ENCODE measurements around the gene HIC1.

HIC1 gene

DNA sequence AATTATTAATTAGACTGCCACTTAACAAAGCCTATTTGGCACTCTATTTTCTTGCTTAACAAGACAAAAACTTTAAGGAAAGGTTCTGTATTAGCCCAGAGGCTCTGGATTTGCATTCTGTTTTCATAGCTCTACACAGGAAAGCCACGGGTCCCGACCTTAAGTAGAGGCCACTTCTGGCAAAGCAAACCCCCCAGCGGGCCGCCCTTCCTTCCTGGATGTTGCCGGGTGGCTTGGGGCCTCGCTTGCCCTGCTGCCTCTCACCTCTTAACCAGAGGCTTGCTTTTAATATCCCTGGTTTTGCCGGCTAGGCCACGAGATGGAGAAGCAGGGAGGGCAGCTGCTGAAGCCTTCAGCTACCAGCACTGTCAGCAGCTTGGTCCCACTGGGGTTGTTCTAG, 34.2 kb upstream of the HIC1 start:
- TF ChIP-seq GATA3 (IDR thresholded peaks at IDR 0.05; ENCODE audit: low read depth, low read length), result no peak
- TF ChIP-seq GATA2 (IDR thresholded peaks at IDR 0.05; ENCODE audit: low read depth, low read length), result no peak

DNA sequence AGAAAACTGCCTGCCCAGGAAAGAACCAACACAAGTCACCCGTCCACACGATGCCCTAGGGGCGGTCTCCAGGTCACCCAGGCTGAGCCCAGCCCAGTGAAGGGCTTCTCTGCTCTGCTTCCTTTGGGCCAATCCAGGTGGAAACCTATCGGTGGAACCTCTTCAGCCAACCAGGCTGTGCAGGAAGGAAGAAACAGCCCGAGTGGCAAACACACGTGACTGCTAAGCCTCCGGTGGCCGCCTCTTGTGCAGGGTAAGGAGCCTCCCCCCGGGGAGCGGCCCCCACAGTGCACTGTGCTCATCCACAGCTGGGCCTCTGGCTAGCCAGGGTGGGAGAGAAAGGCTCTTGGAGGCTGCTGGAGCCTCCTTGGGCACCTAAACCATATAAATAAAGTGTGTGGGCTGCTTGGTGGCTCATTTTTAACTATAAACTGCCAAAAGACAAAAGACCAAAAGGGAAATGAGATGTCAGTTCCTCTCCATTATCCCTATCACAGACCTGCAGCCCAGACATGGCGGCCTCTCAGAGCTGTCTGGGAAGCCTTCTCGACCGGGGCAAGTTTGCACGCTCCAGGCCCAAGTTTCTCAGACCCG, 32.2 kb upstream of the HIC1 start:
- TF ChIP-seq GATA2 (IDR thresholded peaks at IDR 0.05; ENCODE audit: low read depth, low read length) (no peak), GATA3 (IDR thresholded peaks at IDR 0.05; ENCODE audit: low read depth, low read length) (no peak)

- TF ChIP-seq GATA2 (IDR thresholded peaks at IDR 0.05; ENCODE audit: low read depth, low read length) (no peak), GATA3 (IDR thresholded peaks at IDR 0.05; ENCODE audit: low read depth, low read length) (no peak)
Measured at GRCh38 chr17:2023256-2023655, 31.6 kb upstream of the HIC1 start.

- TF ChIP-seq GATA3 (IDR thresholded peaks at IDR 0.05; ENCODE audit: low read depth, low read length) (no peak), GATA2 (IDR thresholded peaks at IDR 0.05; ENCODE audit: low read depth, low read length) (no peak)
Measured at GRCh38 chr17:2023692-2024571, 31.0 kb upstream of the HIC1 start.

- TF ChIP-seq GATA3 (IDR thresholded peaks at IDR 0.05; ENCODE audit: low read depth, low read length) (no peak), GATA2 (IDR thresholded peaks at IDR 0.05; ENCODE audit: low read depth, low read length) (no peak)
Measured at GRCh38 chr17:2024572-2025219, 30.2 kb upstream of the HIC1 start.

- TF ChIP-seq GATA3 (IDR thresholded peaks at IDR 0.05; ENCODE audit: low read depth, low read length) (no peak), GATA2 (IDR thresholded peaks at IDR 0.05; ENCODE audit: low read depth, low read length) (no peak)
Measured at GRCh38 chr17:2025220-2025621, 29.7 kb upstream of the HIC1 start, which contains the start of gene RTN4RL1. Gene RTN4RL1 (minus strand): TSS chr17:2025334. CDS start chr17:2024865, 469 bp downstream.

DNA sequence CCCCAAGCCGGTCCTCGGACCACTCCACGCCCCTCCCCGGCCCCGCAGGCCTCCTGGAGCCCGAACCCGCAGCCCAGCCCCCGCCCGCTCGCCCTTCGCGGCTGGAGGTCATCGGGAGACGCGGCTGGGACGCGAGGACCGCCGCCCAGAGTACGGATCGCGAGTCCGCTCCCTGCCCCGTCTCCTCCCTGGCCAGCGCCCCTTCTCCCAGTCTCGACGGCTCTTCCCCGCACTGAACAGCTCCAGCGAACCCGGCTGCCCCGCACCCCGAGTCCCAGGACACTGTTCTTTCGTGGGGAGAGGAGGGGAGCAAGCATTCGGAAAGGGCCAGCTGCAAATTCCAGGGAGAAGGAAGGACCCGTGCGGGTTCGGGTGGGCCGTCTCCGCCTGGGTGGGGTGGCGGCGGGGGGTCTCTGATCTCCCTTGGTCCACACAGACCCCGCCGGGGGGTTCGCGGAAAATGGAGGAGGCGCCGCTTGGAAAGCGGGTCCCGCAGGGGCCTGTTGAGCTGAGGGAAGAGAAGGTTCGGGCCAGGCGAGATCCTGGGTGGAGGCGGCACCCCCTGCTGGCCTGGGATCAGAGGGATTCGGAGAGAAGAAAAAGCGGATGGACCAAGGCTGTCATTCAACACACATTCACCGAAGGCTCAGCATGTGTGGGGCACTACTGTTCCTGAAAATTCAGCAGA, 29.1 kb upstream of the HIC1 start:
- TF ChIP-seq GATA3 (IDR thresholded peaks at IDR 0.05; ENCODE audit: low read depth, low read length) (no peak), GATA2 (IDR thresholded peaks at IDR 0.05; ENCODE audit: low read depth, low read length) (no peak)

DNA sequence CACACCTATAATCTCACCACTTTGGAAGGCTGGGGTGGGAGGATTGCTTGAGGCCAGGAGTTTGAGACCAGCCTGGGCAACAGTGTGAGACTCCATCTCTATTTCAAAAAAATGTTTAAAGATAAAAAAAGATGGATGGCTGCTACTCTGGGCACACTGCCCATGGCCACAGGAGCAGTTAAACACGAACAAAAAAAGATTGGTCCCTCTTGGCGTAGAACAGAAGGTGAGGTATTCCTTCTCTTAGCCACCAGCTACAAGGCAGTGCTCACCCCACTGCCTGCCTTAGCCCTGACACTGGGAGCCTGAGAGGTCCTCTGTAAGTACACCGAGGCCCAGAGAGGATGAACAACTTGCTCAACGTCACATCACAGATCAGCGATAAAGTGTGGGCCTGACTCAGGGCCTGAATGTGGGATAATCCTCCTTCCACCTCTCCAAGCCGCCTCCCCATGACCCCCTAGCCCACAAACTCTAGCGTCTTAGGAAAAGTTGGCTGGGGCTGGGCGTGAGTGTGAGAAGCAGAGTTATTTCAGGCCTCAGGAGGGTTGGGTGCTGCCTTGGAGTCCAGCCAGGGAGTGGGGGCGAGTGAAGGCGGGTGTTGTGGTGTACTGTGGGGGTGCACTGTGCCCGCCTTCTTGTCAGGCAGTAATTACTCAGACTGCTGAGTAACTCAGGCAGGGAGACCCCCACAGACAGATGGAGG, 27.2 kb upstream of the HIC1 start:
- TF ChIP-seq GATA2 (IDR thresholded peaks at IDR 0.05; ENCODE audit: low read depth, low read length), result no peak
- TF ChIP-seq GATA3 (IDR thresholded peaks at IDR 0.05; ENCODE audit: low read depth, low read length), result no peak

DNA sequence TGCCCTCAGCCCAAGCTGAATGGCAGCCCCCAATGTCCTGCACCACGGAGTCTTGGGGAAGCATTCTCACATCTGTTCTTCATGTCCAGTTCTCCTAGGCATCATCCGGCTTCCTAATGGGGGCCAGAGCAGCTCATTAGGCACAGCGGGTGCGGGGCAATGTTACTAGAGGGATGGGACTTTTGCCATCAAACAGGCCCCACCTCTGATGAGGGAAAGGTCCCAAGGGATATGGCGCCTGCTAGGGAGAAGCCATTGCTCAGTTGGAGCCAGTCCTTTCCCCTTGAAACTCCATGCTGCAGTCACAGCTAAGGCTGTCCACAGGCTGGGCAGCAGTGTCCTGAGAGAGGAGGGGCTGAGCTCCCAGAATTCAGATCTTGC, 26.7 kb upstream of the HIC1 start:
- TF ChIP-seq GATA2 (IDR thresholded peaks at IDR 0.05; ENCODE audit: low read depth, low read length) (no peak), GATA3 (IDR thresholded peaks at IDR 0.05; ENCODE audit: low read depth, low read length) (no peak)

DNA sequence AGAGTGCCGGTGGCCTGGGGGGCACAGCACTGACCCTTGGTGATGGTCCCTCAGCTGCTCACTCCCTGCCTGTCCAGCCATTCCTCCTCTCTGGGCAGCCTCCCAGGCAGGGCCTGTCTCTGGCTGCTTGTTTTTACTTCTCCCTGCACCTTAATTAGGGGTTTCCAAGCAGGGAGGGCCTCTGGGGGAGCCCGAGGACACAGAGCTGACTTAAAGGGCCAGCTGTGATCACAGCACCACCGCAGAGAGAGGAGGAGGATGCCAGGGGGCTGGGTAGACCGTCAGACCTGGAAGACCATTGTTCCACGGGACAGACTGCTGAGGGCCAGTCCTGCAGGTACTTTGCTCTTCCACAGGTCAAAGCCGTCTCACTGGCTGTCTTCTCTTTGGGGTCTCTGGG, 26.2 kb upstream of the HIC1 start:
- no peak for TF ChIP-seq GATA3 (IDR thresholded peaks at IDR 0.05; ENCODE audit: low read depth, low read length)
- no peak for TF ChIP-seq GATA2 (IDR thresholded peaks at IDR 0.05; ENCODE audit: low read depth, low read length)

- TF ChIP-seq GATA2 (IDR thresholded peaks at IDR 0.05; ENCODE audit: low read depth, low read length), result no peak
- TF ChIP-seq GATA3 (IDR thresholded peaks at IDR 0.05; ENCODE audit: low read depth, low read length), result no peak
Measured at GRCh38 chr17:2029911-2030778, 24.8 kb upstream of the HIC1 start, which contains the start of gene DPH1. Gene DPH1 (plus strand): TSS chr17:2030153. CDS start chr17:2030170, 17 bp downstream.

GRCh38 chr17:2030779-2031163, 24.1 kb upstream of the HIC1 start:
- TF ChIP-seq GATA3 (IDR thresholded peaks at IDR 0.05; ENCODE audit: low read depth, low read length) (no peak), GATA2 (IDR thresholded peaks at IDR 0.05; ENCODE audit: low read depth, low read length) (no peak)

GRCh38 chr17:2033153-2033552, 21.8 kb upstream of the HIC1 start:
- no peak for TF ChIP-seq GATA2 (IDR thresholded peaks at IDR 0.05; ENCODE audit: low read depth, low read length)

Data from SH-SY5Y (cell line).